NCI-H1417 (cell line): ENCODE measurements around the gene MAP4K4.

ENCODE experiments used
- DNase-seq, 3 experiments: peaks; one replicate each; lab custom pipeline; 2025; lab: John Stamatoyannopoulos, UW

Gene MAP4K4

GRCh38 chr2:101697124-101698013 lies at the start of gene MAP4K4:
Gene MAP4K4, plus strand, starts transcription at chr2:101697707. Its CDS starts 374 bp downstream, at chr2:101698081.
- peak; percentile 51 to 88 (median 73) for DNase-seq

GRCh38 chr2:101653469-101653868 lies 44.0 kb upstream of the MAP4K4 start:
- no peak for DNase-seq

- no peak for DNase-seq
Observed at GRCh38 chr2:101655702-101656422, 41.6 kb upstream of the MAP4K4 start.

GRCh38 chr2:101657787-101658186 lies 39.7 kb upstream of the MAP4K4 start:
- DNase-seq: no peak

GRCh38 chr2:101658387-101658786 lies 39.1 kb upstream of the MAP4K4 start:
- no peak for DNase-seq

GRCh38 chr2:101665312-101665711 lies 32.2 kb upstream of the MAP4K4 start:
- DNase-seq: no peak

GRCh38 chr2:101667823-101668222 lies 29.7 kb upstream of the MAP4K4 start:
- DNase-seq: no peak

- DNase-seq: no peak
Observed at GRCh38 chr2:101672047-101672446, 25.5 kb upstream of the MAP4K4 start.

GRCh38 chr2:101673920-101674319 lies 23.6 kb upstream of the MAP4K4 start:
- DNase-seq: no peak

- no peak for DNase-seq
Observed at GRCh38 chr2:101675512-101675911, 22.0 kb upstream of the MAP4K4 start.

- DNase-seq: no peak
Observed at GRCh38 chr2:101676674-101677073, 20.8 kb upstream of the MAP4K4 start.

- no peak for DNase-seq
Observed at GRCh38 chr2:101677658-101678057, 19.8 kb upstream of the MAP4K4 start.

- no peak for DNase-seq
Observed at GRCh38 chr2:101678379-101678778, 19.1 kb upstream of the MAP4K4 start.

- DNase-seq: peak in 1 of 3 experiments; percentile 11
Observed at GRCh38 chr2:101679037-101679726, 18.3 kb upstream of the MAP4K4 start.

- no peak for DNase-seq
Observed at GRCh38 chr2:101679801-101680487, 17.6 kb upstream of the MAP4K4 start.

- no peak for DNase-seq
Observed at GRCh38 chr2:101682311-101682710, 15.2 kb upstream of the MAP4K4 start.

GRCh38 chr2:101684313-101684712 lies 13.2 kb upstream of the MAP4K4 start:
- no peak for DNase-seq

GRCh38 chr2:101688261-101688660 lies 9.2 kb upstream of the MAP4K4 start:
- no peak for DNase-seq

- DNase-seq: no peak
Observed at GRCh38 chr2:101689114-101689825, 8.2 kb upstream of the MAP4K4 start.

GRCh38 chr2:101690547-101691152 lies 6.9 kb upstream of the MAP4K4 start:
- no peak for DNase-seq

- DNase-seq: no peak
Observed at GRCh38 chr2:101692041-101692440, 5.5 kb upstream of the MAP4K4 start.
